Central memory CD8-positive, alpha-beta T cell (primary cell): ENCODE measurements around the gene PDPN.

Experiments
- ATAC-seq: fragments of 150-1000 bp; cut with Tn5 transposase; replicated peaks from 2 replicates; pipeline ENCODE4 v1.10.0; 2022; ENCODE audit warnings: mild to moderate bottlenecking, moderate FRiP score, moderate number of reproducible peaks; ENCODE audit not compliant: poor library complexity, severe bottlenecking; ENCODE audit errors: extremely low read depth
- DNase-seq, 2 donors: peaks; one replicate each; pipeline ENCODE4 v3.0.0; 2021; ENCODE audit warnings: low spot score in 2 of 2
- H3K27ac Mint-ChIP-seq: one replicate; pipeline ENCODE4 v1.8.0; 2022; ENCODE audit warnings: low read depth, mild to moderate bottlenecking, moderate library complexity, mixed read lengths
- H3K27me3 Mint-ChIP-seq: one replicate; pipeline ENCODE4 v1.8.0; 2022; ENCODE audit warnings: mixed read lengths
- H3K36me3 Mint-ChIP-seq: one replicate; pipeline ENCODE4 v1.8.0; 2022; ENCODE audit warnings: mild to moderate bottlenecking, moderate library complexity, mixed read lengths; ENCODE audit not compliant: insufficient read depth
- H3K4me1 Mint-ChIP-seq: one replicate; pipeline ENCODE4 v1.8.0; 2022; ENCODE audit warnings: mixed read lengths
- H3K4me3 Mint-ChIP-seq: one replicate; pipeline ENCODE4 v1.8.0; 2022; ENCODE audit warnings: mild to moderate bottlenecking, moderate library complexity, mixed read lengths
- H3K9me3 Mint-ChIP-seq: one replicate; pipeline ENCODE4 v1.8.0; 2022; ENCODE audit warnings: mixed read lengths

Gene PDPN

DNA sequence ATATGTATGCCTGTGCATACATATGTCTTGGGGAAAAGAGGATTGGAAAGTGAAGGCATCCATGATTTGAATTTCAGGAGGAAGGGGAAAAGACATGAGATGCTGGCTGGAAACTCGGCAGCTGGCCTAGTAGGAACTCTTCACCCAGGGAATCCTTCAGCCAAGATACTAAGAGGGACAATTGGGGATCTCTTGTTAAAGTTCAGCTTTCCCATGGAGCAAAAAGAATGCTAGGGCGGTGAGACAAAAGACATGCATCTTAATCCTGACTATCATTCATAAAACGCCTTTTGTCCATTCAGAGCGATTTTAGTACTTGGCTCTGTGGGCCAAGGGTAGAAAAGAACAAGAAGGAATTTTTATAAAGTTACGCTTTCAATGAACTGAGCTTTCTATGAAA, 20.5 kb downstream of the PDPN start:
- no peaks in the 10 kb centered on the region for H3K36me3 Mint-ChIP-seq
- no peaks in the 10 kb centered on the region for H3K9me3 Mint-ChIP-seq
- no peak overlapping the region for H3K4me3 Mint-ChIP-seq

DNA sequence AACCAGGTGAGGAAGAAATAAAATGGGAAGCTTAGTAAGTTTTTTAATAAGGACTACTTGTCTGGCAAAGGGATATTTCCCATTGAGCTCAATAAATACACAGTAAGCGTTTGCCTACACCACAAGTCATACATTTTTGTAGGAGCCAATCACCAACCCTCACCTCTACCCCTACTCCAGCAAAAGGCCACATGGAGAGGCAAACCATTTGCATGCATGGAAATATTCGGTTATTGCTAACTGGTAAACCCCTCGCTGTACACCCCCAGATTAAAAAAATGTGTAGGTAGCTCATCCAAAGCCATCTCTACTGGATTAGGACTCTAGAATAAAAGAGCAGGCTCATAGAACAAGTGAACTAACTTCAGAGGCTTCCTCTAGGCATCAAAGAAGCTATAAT, 21.1 kb downstream of the PDPN start:
- Mint-ChIP-seq H3K27ac (no peak overlapping the region), H3K9me3 (no peaks in the 10 kb centered on the region), H3K4me3 (no peak overlapping the region), H3K36me3 (no peaks in the 10 kb centered on the region), H3K4me1 (no peaks in the 10 kb centered on the region), H3K27me3 (peaks cover 28% of the 10 kb centered on the region)
- ATAC-seq: no peak
- no peak for DNase-seq

More for the DNA sequence above, 20.5 kb downstream of the PDPN start:
- ATAC-seq (no peak), DNase-seq (no peak)
- Mint-ChIP-seq H3K4me1 (no peaks in the 10 kb centered on the region), H3K27ac (no peak overlapping the region), H3K27me3 (peaks cover 22% of the 10 kb centered on the region)

DNA sequence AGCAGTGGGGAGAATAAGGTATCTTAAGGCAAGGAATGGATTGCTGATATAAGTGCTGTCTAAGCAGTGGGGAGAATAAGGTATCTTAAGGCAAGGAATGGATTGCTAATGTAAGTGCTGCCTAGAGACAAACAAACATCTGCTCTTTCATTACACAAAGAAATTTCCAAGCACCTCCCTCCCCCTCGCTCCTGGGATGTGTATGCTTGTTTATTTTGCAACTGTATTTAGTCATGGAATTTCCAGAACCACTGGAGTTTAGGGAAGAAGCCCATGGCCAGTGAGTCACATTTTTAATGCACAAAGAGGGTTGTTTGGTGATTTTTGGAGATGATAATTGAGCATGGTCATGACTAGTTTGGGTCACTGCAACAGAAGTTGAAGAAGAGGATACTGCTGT, 21.5 kb downstream of the PDPN start:
- no peak for ATAC-seq
- DNase-seq: no peak
- Mint-ChIP-seq H3K4me1 (no peaks in the 10 kb centered on the region), H3K36me3 (no peaks in the 10 kb centered on the region), H3K9me3 (no peaks in the 10 kb centered on the region), H3K4me3 (no peak overlapping the region), H3K27me3 (peaks cover 32% of the 10 kb centered on the region), H3K27ac (no peak overlapping the region)

DNA sequence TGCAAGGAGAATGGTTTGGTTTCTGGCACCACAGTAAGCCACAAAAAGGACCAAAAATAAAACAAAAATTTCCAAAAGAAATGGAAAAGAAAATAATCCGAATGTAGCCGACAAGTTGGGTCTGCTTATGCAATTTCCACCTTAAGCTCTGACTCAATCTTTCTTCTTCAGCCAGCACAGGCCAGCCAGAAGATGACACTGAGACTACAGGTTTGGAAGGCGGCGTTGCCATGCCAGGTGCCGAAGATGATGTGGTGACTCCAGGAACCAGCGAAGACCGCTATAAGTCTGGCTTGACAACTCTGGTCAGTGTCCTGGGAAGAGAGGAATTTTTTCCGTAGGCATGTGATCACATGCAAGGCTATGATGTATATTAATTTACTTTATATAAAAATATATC, 23.4 kb downstream of the PDPN start:
- H3K4me3 Mint-ChIP-seq: no peak overlapping the region
- ATAC-seq (no peak), DNase-seq (no peak)
- no peak overlapping the region for H3K27ac Mint-ChIP-seq
- H3K27me3 Mint-ChIP-seq: peaks cover 36% of the 10 kb centered on the region
- H3K36me3 Mint-ChIP-seq: no peaks in the 10 kb centered on the region
- H3K4me1 Mint-ChIP-seq: no peaks in the 10 kb centered on the region
- no peaks in the 10 kb centered on the region for H3K9me3 Mint-ChIP-seq

DNA sequence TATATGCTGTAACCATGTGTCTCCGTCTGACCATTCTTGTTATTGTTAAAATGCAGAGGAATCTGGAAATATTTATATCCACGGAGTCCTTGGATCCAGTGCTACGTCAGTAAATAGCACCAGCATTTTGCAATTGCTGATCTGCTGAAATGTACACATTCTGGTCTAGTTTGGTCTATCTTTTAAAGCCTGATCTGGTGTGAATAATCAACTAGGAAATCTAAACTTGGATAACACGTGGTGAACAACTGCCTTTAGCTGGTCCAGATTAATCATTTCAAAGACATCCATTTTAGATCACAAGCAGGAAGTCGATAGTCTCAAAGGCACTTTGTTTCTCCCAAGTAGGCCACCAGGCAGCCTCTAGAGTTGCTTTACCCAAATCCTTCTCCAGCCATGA, 32.6 kb downstream of the PDPN start:
- no peak for ATAC-seq
- Mint-ChIP-seq H3K27me3 (peaks cover 42% of the 10 kb centered on the region), H3K4me3 (no peak overlapping the region), H3K4me1 (no peaks in the 10 kb centered on the region), H3K27ac (no peak overlapping the region), H3K9me3 (no peaks in the 10 kb centered on the region), H3K36me3 (no peaks in the 10 kb centered on the region)
- no peak for DNase-seq

DNA sequence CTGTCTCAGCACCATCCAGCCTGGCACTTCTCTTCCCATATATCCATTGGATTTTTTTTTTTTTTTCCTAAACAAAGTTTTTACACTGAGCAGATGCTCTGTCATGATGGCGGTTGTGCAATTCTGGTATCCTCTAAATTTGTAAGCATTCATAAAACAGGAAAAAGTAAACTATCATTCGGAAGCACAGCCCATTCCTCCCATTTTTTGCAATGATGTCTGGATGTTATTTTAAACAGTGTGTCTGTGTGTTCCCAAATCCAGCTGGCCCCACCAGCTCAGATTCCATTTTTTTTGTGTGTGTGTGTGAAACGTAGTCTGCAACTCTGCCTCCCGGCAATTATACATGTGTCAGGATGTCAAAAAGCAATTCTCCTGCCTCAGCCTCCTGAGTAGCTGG, 33.5 kb downstream of the PDPN start:
- H3K27me3 Mint-ChIP-seq: peaks cover 46% of the 10 kb centered on the region
- H3K9me3 Mint-ChIP-seq: no peaks in the 10 kb centered on the region
- ATAC-seq (no peak), DNase-seq (no peak)
- no peak overlapping the region for H3K27ac Mint-ChIP-seq
- no peak overlapping the region for H3K4me3 Mint-ChIP-seq
- no peaks in the 10 kb centered on the region for H3K4me1 Mint-ChIP-seq
- H3K36me3 Mint-ChIP-seq: no peaks in the 10 kb centered on the region

DNA sequence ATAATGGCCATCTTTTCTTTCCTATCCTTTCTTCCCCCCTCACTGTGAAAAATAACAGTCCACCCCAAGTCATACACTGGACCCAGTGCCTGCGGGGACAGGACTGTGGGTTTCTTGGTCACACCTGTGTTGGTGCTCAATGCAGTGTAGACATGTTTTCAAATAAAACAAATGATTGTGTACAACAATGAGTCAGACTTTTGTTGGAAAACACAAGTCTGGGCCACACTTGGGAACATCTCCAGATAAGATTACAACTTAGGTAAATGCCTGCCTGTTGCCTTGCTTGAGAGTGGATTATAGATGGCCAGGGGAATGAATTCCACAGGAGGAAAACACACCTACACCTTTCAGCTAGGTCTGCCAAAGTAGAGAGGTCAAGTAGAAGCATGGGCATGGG, 34.1 kb downstream of the PDPN start:
- ATAC-seq (no peak), DNase-seq (no peak)
- H3K9me3 Mint-ChIP-seq: no peaks in the 10 kb centered on the region
- no peaks in the 10 kb centered on the region for H3K36me3 Mint-ChIP-seq
- no peak overlapping the region for H3K27ac Mint-ChIP-seq
- H3K4me1 Mint-ChIP-seq: no peaks in the 10 kb centered on the region
- no peak overlapping the region for H3K4me3 Mint-ChIP-seq
- H3K27me3 Mint-ChIP-seq: peaks cover 46% of the 10 kb centered on the region

DNA sequence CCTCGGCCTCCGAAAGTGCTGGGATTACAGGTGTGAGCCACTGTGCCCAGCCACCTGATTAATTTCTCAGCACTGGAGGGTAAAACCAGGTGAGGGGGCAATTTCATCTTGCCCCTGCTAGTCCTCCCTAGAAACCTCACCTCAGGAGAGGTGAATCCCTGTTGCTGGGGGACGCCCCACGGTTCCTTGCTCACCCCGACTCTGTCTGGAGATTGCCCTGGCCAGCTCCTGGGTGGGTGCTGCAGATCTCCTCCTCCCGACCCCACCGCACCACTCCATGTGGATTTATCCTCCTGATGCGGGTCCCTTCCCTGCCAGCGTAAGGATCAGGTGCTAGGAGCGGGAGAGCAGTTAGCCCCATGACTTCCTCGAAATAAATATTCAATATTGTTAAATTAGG, 34.9 kb downstream of the PDPN start:
- Mint-ChIP-seq H3K27me3 (peaks cover 46% of the 10 kb centered on the region), H3K4me1 (no peaks in the 10 kb centered on the region), H3K9me3 (no peaks in the 10 kb centered on the region), H3K4me3 (no peak overlapping the region), H3K36me3 (no peaks in the 10 kb centered on the region), H3K27ac (no peak overlapping the region)
- DNase-seq (no peak), ATAC-seq (no peak)

DNA sequence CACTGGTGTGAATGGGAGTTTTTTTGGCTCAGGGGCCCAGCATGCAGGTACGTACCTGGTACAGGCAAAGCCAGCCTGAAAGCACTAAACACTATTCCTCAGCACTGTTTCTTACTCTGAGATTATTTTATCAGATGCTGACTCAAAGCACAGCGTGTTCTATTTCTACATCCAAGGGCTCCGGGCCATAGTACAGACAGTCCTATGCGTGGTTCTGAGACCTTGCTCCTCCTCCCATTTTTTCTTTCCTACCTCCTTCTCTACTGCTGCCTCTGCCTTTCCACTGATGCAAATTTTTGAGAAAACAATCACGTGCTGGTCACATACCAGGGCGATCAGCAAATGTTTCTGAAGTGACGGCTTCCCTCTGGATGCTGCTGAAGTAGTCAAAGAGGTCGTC, 36.3 kb downstream of the PDPN start:
- no peak overlapping the region for H3K27ac Mint-ChIP-seq
- peaks cover 55% of the 10 kb centered on the region for H3K27me3 Mint-ChIP-seq
- ATAC-seq (no peak), DNase-seq (no peak)
- H3K4me3 Mint-ChIP-seq: no peak overlapping the region
- no peaks in the 10 kb centered on the region for H3K36me3 Mint-ChIP-seq
- H3K9me3 Mint-ChIP-seq: no peaks in the 10 kb centered on the region
- no peaks in the 10 kb centered on the region for H3K4me1 Mint-ChIP-seq

DNA sequence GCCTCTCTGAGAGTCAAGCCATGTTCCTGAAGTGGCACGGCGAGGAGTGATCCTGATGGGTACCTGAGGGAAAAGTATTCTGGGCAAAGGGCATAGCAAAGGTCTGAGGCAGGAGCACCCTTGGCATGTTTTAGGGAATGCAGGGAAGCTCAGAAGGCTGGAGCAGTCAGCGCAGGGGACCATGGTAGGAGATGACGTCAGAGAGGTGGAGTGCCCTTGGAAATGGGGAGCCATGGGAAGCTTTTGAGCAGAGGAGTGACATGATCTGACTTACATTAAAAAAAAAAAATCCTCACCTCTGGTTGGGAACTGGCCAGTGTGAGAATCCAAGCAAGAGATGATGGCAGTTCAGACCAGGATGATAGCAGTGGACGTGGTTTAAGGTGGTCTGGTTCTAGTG, 37.2 kb downstream of the PDPN start:
- Mint-ChIP-seq H3K27me3 (peaks cover 46% of the 10 kb centered on the region), H3K4me3 (no peak overlapping the region), H3K9me3 (no peaks in the 10 kb centered on the region), H3K4me1 (no peaks in the 10 kb centered on the region), H3K27ac (no peak overlapping the region), H3K36me3 (no peaks in the 10 kb centered on the region)
- no peak for DNase-seq
- no peak for ATAC-seq

DNA sequence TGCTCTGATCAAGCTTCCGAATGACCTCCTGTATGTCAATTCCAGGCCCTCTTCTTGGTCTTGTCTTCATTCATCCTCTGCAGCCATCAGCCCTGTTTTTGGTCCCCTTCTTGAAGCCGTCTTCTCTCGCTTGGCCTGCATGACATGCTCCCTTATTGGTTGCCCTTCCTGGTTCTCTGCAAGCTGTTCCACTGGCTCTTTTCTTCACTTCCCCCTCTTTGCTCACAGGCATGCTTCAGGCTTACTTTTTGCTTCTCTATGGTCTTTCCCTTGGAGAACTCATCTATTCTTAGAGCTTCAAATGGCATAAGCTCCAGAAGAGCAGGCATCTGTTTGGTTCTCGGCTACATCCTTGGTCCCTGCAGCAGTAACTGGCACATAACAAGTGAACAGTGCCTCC, 38.8 kb downstream of the PDPN start:
- no peaks in the 10 kb centered on the region for H3K9me3 Mint-ChIP-seq
- peaks cover 40% of the 10 kb centered on the region for H3K27me3 Mint-ChIP-seq
- H3K4me1 Mint-ChIP-seq: no peaks in the 10 kb centered on the region
- no peaks in the 10 kb centered on the region for H3K36me3 Mint-ChIP-seq
- no peak overlapping the region for H3K4me3 Mint-ChIP-seq
- no peak overlapping the region for H3K27ac Mint-ChIP-seq
- ATAC-seq: no peak
- no peak for DNase-seq

DNA sequence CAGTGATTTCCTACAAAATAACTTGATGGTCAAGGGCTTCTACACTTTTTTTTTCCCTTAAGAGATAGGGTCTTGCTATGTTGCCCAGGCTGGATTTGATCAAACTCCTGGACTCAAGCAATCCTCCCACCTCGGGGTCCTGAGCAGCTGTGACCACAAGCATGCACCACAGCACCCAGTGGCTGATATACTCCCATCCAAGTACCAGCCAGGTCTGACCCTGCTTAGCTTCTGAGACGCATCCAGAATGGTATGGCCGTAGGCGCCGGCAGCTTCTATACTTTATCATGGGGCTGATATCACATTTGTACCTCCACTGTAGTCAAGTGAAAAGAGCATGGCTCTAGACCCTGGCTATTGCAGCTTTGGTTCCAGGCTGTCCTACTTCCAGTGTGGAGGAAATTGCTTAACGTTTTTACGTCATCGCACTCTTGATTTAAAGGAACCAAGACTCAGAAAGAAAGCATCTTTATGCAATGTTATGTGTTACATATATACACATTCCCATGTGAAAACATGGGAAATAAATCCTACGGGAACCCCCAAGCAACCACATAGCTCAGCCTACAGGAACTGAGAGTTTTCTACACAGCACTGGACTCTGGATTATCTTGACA, 39.5 kb downstream of the PDPN start:
- Mint-ChIP-seq H3K27me3 (peaks cover 42% of the 10 kb centered on the region), H3K36me3 (no peaks in the 10 kb centered on the region), H3K4me3 (no peak overlapping the region), H3K4me1 (no peaks in the 10 kb centered on the region), H3K27ac (no peak overlapping the region), H3K9me3 (no peaks in the 10 kb centered on the region)
- ATAC-seq (no peak), DNase-seq (no peak)

DNA sequence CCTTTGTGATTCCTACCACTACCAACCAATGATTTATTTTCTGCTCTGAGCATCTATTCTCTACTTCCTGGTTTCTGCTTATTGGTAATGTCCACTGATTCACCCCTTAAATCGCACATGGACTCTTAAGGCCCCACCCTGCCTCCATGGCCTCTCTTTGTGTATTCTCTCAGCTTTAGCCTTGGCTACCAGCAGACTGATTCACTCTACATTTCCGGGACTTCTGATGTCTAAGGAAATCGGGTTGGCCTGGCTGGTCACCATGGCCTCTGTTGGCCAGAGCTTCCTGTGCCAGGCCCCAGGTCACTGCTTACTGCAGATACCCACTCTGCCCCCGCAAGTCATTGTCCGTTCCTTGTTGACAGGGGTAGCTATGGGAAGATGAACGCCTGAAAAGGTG, 40.9 kb downstream of the PDPN start:
- H3K27ac Mint-ChIP-seq: no peak overlapping the region
- H3K36me3 Mint-ChIP-seq: no peaks in the 10 kb centered on the region
- H3K4me1 Mint-ChIP-seq: no peaks in the 10 kb centered on the region
- DNase-seq (no peak), ATAC-seq (no peak)
- H3K27me3 Mint-ChIP-seq: peaks cover 56% of the 10 kb centered on the region
- no peaks in the 10 kb centered on the region for H3K9me3 Mint-ChIP-seq
- no peak overlapping the region for H3K4me3 Mint-ChIP-seq

DNA sequence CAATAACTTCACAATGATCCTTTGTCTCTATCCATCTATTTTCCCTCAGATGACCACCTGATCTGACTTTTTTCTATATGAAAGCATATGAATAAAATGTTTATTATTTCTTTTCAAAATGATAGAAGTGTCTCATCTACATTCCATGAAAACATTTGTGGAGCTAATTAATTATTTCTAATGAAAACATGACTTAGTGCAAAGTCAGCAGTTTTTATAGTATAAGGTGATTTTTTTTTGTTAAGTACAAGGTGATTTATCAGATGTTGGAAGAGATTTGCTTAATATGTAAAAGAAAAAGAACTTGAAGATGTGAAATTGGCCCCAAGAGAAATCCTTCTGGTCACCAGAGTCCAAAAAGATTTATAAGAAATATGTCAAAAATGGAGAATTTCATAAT, 43.5 kb downstream of the PDPN start:
- no peaks in the 10 kb centered on the region for H3K36me3 Mint-ChIP-seq
- no peak for ATAC-seq

More for the DNA sequence above, 43.5 kb downstream of the PDPN start:
- Mint-ChIP-seq H3K27me3 (peaks cover 45% of the 10 kb centered on the region), H3K9me3 (no peaks in the 10 kb centered on the region), H3K27ac (no peak overlapping the region), H3K4me1 (no peaks in the 10 kb centered on the region), H3K4me3 (no peak overlapping the region)
- DNase-seq: no peak
